Sigmoid colon (tissue), 4 donors: Measurements from ENCODE around the gene PREP.

ENCODE experiments used
- CTCF ChIP-seq, 4 experiments: fragments of 450-650 bp in 3 of 4; fragments of 200-600 bp in 1 of 4; IDR thresholded peaks; one replicate each; pipeline ENCODE4 v1.5.1; 2016 to 2019; ENCODE audit warnings: antibody characterized with exemption in 4 of 4, mild to moderate bottlenecking in 3 of 4, moderate library complexity in 2 of 4
- EP300 ChIP-seq, 4 donors: sonication (generic); formaldehyde crosslinking; IDR thresholded peaks; one replicate each; pipeline ENCODE4 v1.6.1; 2017; ENCODE audit warnings: antibody characterized with exemption in 4 of 4
- POLR2A ChIP-seq, 2 donors: fragments of 450-650 bp; IDR thresholded peaks; one replicate each; pipeline ENCODE4 v1.6.1; 2016; ENCODE audit warnings: antibody characterized with exemption in 2 of 2, mild to moderate bottlenecking in 2 of 2, moderate library complexity in 2 of 2

- TF ChIP-seq EP300 (IDR thresholded peaks at IDR 0.05), result no peak
- TF ChIP-seq CTCF (IDR thresholded peaks at IDR 0.05), result no peak
- no peak for TF ChIP-seq POLR2A (IDR thresholded peaks at IDR 0.05)
Observed at GRCh38 chr6:105443941-105444340, 41.1 kb upstream of the PREP start.
